Left lung (tissue), 10 donors: Measurements from ENCODE around the gene COPG1. TPM values are rescaled to one million over a fixed set of nuclear protein-coding genes. Genes with fewer than 3 reads are reported as not detected.

Source experiments
- ATAC-seq: fragments of 200-7000 bp; cut with Tn5 transposase; one replicate; pipeline ENCODE4 v1.9.1; 2020; ENCODE audit warnings: moderate library complexity
- DNase-seq, 4 donors: peaks; one replicate each; pipeline ENCODE4 v3.0.0-alpha.2; 2013 to 2020
- H3K27ac ChIP-seq, 2 donors: fragments of 200-600 bp; sonication (generic) in 1 of 2; one replicate each; pipeline versions ENCODE4 v1.5.0 to v1.8.0; 2020 to 2021
- H3K27me3 ChIP-seq, 2 donors: fragments of 200-600 bp; sonication (generic) in 1 of 2; one replicate each; pipeline versions ENCODE4 v1.5.0 to v1.8.0; 2020 to 2021
- H3K36me3 ChIP-seq, 2 donors: fragments of 200-600 bp; sonication (generic) in 1 of 2; one replicate each; pipeline versions ENCODE4 v1.5.0 to v1.8.0; 2020 to 2021
- H3K4me1 ChIP-seq, 2 donors: fragments of 200-600 bp; one replicate each; pipeline ENCODE4 v1.8.0; 2021
- H3K4me3 ChIP-seq, 2 donors: fragments of 200-600 bp; sonication (generic) in 1 of 2; one replicate each; pipeline versions ENCODE4 v1.5.0 to v1.8.0; 2020 to 2021; ENCODE audit warnings: mild to moderate bottlenecking in 1 of 2
- H3K9me3 ChIP-seq, 2 donors: fragments of 200-600 bp; sonication (generic) in 1 of 2; one replicate each; pipeline versions ENCODE4 v1.5.0 to v1.8.0; 2020 to 2021
- CTCF ChIP-seq, 2 donors: fragments of 200-600 bp; sonication (generic) in 1 of 2; IDR thresholded peaks; one replicate each; pipeline versions ENCODE4 v1.5.0 to v1.8.0; 2021; ENCODE audit warnings: antibody characterized with exemption in 2 of 2
- intact Hi-C, 2 donors: fragments of 100-400 bp; cut with DNase I; formaldehyde crosslinking; loops; one replicate each; pipeline versions ENCODE4 v1.11.2 to v1.14.2; 2022
- polyA plus RNA-seq, 6 donors: library from polyadenylated mRNA; unstranded; fragments of 120-200 nt; gene quantifications; one replicate each; pipeline ENCODE4 v1.2.1, GENCODE V29; 2013; ENCODE audit not compliant: insufficient read length in 6 of 6
- total RNA-seq, 2 donors: library from RNA; stranded (reverse); fragmentation: NEBNext Ultra II Directional; extraction: Animal tissue kit (Norgen Biotek cat#: 25700); gene quantifications; one replicate each; pipeline ENCODE4 v1.2.1, GENCODE V29; 2021
- donor health status: DM: no; HTN: yes; CAD: no.
- donor health status: DM: no; HTN: no; CAD: no.

COPG1 gene
- total and polyA plus RNA-seq, 8 donors, result 138 to 231 (median 163) TPM

DNA sequence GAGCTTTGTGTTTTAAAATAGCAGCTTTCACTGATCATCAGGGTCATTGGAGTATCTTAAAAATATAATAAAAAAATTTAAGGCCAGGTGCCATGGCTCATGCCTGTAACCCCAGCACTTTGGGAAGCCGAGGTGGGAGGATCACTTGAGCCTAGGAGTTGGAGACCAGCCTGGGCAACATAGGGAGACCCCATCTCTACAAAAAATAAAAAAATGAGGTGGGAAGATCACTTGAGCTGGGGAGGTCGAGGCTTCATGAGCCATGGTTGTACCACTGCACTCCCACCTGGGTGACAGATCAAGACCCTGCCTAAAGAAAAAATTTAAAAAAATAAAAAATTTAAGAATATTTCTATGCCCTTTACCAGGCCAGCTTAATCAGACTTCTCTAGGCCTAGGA is 30.8 kb downstream of the COPG1 start:
- TF ChIP-seq CTCF (IDR thresholded peaks at IDR 0.05), result no peak
- Histone ChIP-seq H3K4me1 (peaks cover 10 to 47% of the 10 kb centered on the region in 2 donors), H3K4me3 (peak overlapping the region in 1 of 2 donors; percentile 81), H3K36me3 (peaks cover 0 to 28% of the 10 kb centered on the region in 2 donors), H3K27me3 (no peaks in the 10 kb centered on the region), H3K27ac (no peak overlapping the region), H3K9me3 (no peaks in the 10 kb centered on the region)
- no peak for ATAC-seq
- intact Hi-C loops, result no loop called here
- no peak for DNase-seq

- no peaks in the 10 kb centered on the region for H3K27me3 ChIP-seq
- H3K36me3 ChIP-seq, result peaks cover 0 to 12% of the 10 kb centered on the region in 2 donors
- H3K9me3 ChIP-seq, result no peaks in the 10 kb centered on the region
- no peak overlapping the region for H3K27ac ChIP-seq
- ATAC-seq (no peak), DNase-seq (no peak)
- no peak for TF ChIP-seq CTCF (IDR thresholded peaks at IDR 0.05)
- no peak overlapping the region for H3K4me3 ChIP-seq
- intact Hi-C loops, result no loop called here
- peaks cover 10 to 47% of the 10 kb centered on the region in 2 donors for H3K4me1 ChIP-seq
These were observed 32.3 kb downstream of the COPG1 start for GRCh38 chr3:129281726-129282125.

DNA sequence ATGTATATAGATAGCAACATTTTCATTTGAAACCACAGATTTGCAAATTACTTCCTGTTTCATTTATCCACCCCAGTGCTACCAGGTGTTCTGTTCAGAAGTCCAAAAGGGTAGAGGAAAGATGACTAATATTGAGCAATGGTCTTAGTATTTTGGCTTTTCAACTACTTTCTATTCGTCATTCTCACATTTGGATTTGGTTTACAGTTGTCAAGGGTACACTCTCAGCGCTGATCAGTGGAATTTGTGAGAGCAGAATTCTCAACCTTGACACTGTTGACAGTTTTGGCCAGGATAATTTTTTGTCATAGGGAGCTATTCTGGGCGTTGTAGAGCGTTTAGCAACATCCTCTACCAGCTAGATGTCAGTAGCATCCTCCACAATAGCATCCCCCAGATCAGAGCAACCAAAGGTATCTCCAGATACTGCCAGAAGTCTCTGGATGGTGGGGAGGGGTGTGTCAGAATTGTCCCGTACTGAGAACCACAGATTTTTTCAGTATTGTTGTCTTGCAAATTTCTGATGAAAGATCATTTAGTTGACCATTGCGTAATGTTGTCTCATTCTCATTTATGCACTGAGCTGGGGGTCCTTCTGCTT is 33.4 kb downstream of the COPG1 start:
- TF ChIP-seq CTCF (IDR thresholded peaks at IDR 0.05), result no peak
- H3K27me3 ChIP-seq, result no peaks in the 10 kb centered on the region
- H3K27ac ChIP-seq, result no peak overlapping the region
- H3K4me3 ChIP-seq, result no peak overlapping the region
- H3K4me1 ChIP-seq, result peaks cover 7 to 40% of the 10 kb centered on the region in 2 donors
- ATAC-seq, result no peak
- H3K36me3 ChIP-seq, result peaks cover 0 to 4% of the 10 kb centered on the region in 2 donors
- no peaks in the 10 kb centered on the region for H3K9me3 ChIP-seq
- DNase-seq, result no peak
- intact Hi-C loops, result no loop called here

DNA sequence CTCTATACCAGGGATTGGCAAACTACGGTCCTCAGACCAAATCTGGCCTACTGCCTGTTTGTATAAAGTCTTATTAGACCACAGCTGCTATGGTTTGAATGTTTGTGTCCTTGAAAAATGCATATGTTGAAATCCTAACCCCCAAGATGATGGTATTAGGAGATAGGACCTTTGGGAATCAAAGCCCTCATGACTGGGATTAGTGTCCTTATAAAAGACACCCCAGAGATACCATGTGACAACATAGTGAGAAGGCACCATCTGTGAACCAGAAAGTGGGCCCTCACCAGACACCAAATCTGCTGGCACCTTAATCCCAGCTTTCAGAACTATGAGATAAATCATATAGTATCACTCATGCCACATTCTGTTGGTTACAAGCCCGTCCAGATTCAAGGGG is 36.7 kb downstream of the COPG1 start:
- Histone ChIP-seq H3K27me3 (no peaks in the 10 kb centered on the region), H3K9me3 (no peaks in the 10 kb centered on the region), H3K4me1 (peaks cover 2 to 18% of the 10 kb centered on the region in 2 donors), H3K4me3 (no peak overlapping the region), H3K27ac (no peak overlapping the region), H3K36me3 (peaks cover 0 to 25% of the 10 kb centered on the region in 2 donors)
- TF ChIP-seq CTCF (IDR thresholded peaks at IDR 0.05), result no peak
- intact Hi-C loops, result no loop called here
- DNase-seq (no peak), ATAC-seq (no peak)

- no peaks in the 10 kb centered on the region for H3K4me1 ChIP-seq
- no peaks in the 10 kb centered on the region for H3K27me3 ChIP-seq
- H3K36me3 ChIP-seq, result peaks cover 0 to 38% of the 10 kb centered on the region in 2 donors
- DNase-seq, result no peak
- ATAC-seq, result no peak
- intact Hi-C loops, result no loop called here
- no peak for TF ChIP-seq CTCF (IDR thresholded peaks at IDR 0.05)
- H3K9me3 ChIP-seq, result no peaks in the 10 kb centered on the region
- no peak overlapping the region for H3K4me3 ChIP-seq
- no peak overlapping the region for H3K27ac ChIP-seq
These were observed 39.0 kb downstream of the COPG1 start for GRCh38 chr3:129288446-129288845.
